Endothelial cell of umbilical vein (primary cell): ENCODE results near the gene KRT6A.

ENCODE experiments used
- CTCF ChIP-seq, 2 donors: IDR thresholded peaks; 1 replicate in 1 of 2; 2 replicates in 1 of 2; pipeline ENCODE4 v1.5.1; 2011; ENCODE audit warnings: low read length in 2 of 2, mild to moderate bottlenecking in 2 of 2, moderate library complexity in 2 of 2, control low read depth in 1 of 2, inconsistent platforms in 1 of 2, low read depth in 1 of 2; ENCODE audit not compliant: insufficient read depth in 1 of 2; ENCODE audit errors: extremely low read depth in 1 of 2
- EZH2 ChIP-seq: IDR thresholded peaks from 2 replicates; pipeline ENCODE4 v1.6.1; 2012; ENCODE audit warnings: borderline replicate concordance, low read depth, mild to moderate bottlenecking, moderate library complexity, low read length, inconsistent platforms; ENCODE audit not compliant: severe bottlenecking
- GATA2 ChIP-seq: IDR thresholded peaks from 2 replicates; pipeline ENCODE4 v1.7.0; 2011; ENCODE audit warnings: low read depth, mild to moderate bottlenecking, moderate library complexity, mixed read lengths, low read length; ENCODE audit not compliant: insufficient read length, insufficient read depth
- POLR2A ChIP-seq: IDR thresholded peaks from 2 replicates; pipeline ENCODE4 v1.6.1; 2012; ENCODE audit warnings: low read depth, mild to moderate bottlenecking, control low read depth, low read length

- TF ChIP-seq CTCF (IDR thresholded peaks at IDR 0.05; ENCODE audit: extremely low read depth in 1 of 2, insufficient read depth in 1 of 2, low read depth in 1 of 2, low read length in 2 of 2): no peak
- no peak for TF ChIP-seq GATA2
- TF ChIP-seq EZH2: no peak
- TF ChIP-seq POLR2A: no peak
These were observed 4.3 kb downstream of the KRT6A start for GRCh38 chr12:52488736-52489135.
